Hepatocyte (in vitro differentiated cells): ENCODE results near the gene C4orf50. TPM values are rescaled to one million over a fixed set of nuclear protein-coding genes. Genes with fewer than 3 reads are reported as not detected.

ENCODE experiments used
- DNase-seq: peaks from one replicate; pipeline ENCODE4 v3.0.0-alpha.2; 2016; ENCODE audit warnings: low spot score
- H2AFZ ChIP-seq: fragments of 200-600 bp; sonication (generic); 2 replicates; pipeline ENCODE4 v1.6.0; 2016; ENCODE audit warnings: antibody characterized with exemption, mild to moderate bottlenecking
- H3K27ac ChIP-seq: fragments of 200-600 bp; sonication (generic); 2 replicates; pipeline ENCODE4 v1.5.1; 2016; ENCODE audit warnings: mild to moderate bottlenecking
- H3K27me3 ChIP-seq: fragments of 200-600 bp; sonication (generic); 2 replicates; pipeline ENCODE4 v1.6.1; 2016
- H3K36me3 ChIP-seq: fragments of 200-600 bp; sonication (generic); replicated peaks from 2 replicates; pipeline ENCODE4 v1.5.1; 2016; ENCODE audit warnings: low read depth; ENCODE audit not compliant: insufficient read depth
- H3K4me1 ChIP-seq: fragments of 200-600 bp; sonication (generic); 2 replicates; pipeline ENCODE4 v1.5.1; 2016; ENCODE audit warnings: mild to moderate bottlenecking, moderate library complexity; ENCODE audit not compliant: insufficient read depth
- H3K4me2 ChIP-seq: fragments of 200-600 bp; sonication (generic); 2 replicates; pipeline ENCODE4 v1.6.0; 2016
- H3K4me3 ChIP-seq: fragments of 200-600 bp; sonication (generic); 2 replicates; pipeline ENCODE4 v1.5.1; 2016; ENCODE audit warnings: mild to moderate bottlenecking
- H3K79me2 ChIP-seq: fragments of 200-600 bp; sonication (generic); 2 replicates; pipeline ENCODE4 v1.6.0; 2017; ENCODE audit warnings: mild to moderate bottlenecking
- H3K9me2 ChIP-seq: fragments of 200-600 bp; sonication (generic); replicated peaks from 2 replicates; pipeline ENCODE4 v1.6.0; 2017; ENCODE audit warnings: mild to moderate bottlenecking; ENCODE audit not compliant: insufficient read depth
- H3K9me3 ChIP-seq: fragments of 200-600 bp; sonication (generic); 2 replicates; pipeline ENCODE4 v1.5.1; 2016; ENCODE audit warnings: low read depth, mild to moderate bottlenecking
- H4K20me1 ChIP-seq: fragments of 200-600 bp; sonication (generic); 2 replicates; pipeline ENCODE4 v1.6.0; 2016; ENCODE audit warnings: mild to moderate bottlenecking; ENCODE audit not compliant: insufficient read depth, poor library complexity, severe bottlenecking
- EZH2 ChIP-seq: fragments of 200-600 bp; sonication (generic); IDR thresholded peaks from 2 replicates; pipeline ENCODE4 v1.6.1; 2016; ENCODE audit warnings: antibody characterized with exemption, mild to moderate bottlenecking, borderline replicate concordance
- EZH2phosphoT487 ChIP-seq: fragments of 200-600 bp; sonication (generic); IDR thresholded peaks from one replicate; pipeline ENCODE4 v1.6.1; 2018; ENCODE audit warnings: antibody characterized with exemption, mild to moderate bottlenecking, low read depth, moderate library complexity; ENCODE audit not compliant: unreplicated experiment, severe bottlenecking
- WGBS: methylation state at CpG from one replicate; pipeline ENCODE4 v1.1.6; 2016; ENCODE audit warnings: low lambda C conversion rate; ENCODE audit errors: missing lambda C conversion rate; 5-methylcytosine and 5-hydroxymethylcytosine counted together
- polyA plus RNA-seq: library from polyadenylated mRNA; unstranded; fragments of >200 nt; fragmentation: Nextera tagmentation; extraction: Ambion mirVana; gene quantifications from 2 replicates; pipeline ENCODE4 v1.2.1, GENCODE V29; 2016
- total RNA-seq: library from RNA; depleted of rRNA; stranded (reverse); fragments of >200 nt; gene quantifications from 2 replicates; pipeline ENCODE4 v1.2.3, GENCODE V29; 2014
- TF ChIP-seq, protein P1 (sequence below): fragments of 200-600 bp; sonication (generic); IDR thresholded peaks from 2 replicates; pipeline ENCODE4 v1.5.1; 2016; ENCODE audit warnings: antibody characterized with exemption, mild to moderate bottlenecking; ENCODE audit not compliant: poor library complexity

The C4orf50 gene
- total and polyA plus RNA-seq, 2 experiments from 2014 or later, result not detected

DNA sequence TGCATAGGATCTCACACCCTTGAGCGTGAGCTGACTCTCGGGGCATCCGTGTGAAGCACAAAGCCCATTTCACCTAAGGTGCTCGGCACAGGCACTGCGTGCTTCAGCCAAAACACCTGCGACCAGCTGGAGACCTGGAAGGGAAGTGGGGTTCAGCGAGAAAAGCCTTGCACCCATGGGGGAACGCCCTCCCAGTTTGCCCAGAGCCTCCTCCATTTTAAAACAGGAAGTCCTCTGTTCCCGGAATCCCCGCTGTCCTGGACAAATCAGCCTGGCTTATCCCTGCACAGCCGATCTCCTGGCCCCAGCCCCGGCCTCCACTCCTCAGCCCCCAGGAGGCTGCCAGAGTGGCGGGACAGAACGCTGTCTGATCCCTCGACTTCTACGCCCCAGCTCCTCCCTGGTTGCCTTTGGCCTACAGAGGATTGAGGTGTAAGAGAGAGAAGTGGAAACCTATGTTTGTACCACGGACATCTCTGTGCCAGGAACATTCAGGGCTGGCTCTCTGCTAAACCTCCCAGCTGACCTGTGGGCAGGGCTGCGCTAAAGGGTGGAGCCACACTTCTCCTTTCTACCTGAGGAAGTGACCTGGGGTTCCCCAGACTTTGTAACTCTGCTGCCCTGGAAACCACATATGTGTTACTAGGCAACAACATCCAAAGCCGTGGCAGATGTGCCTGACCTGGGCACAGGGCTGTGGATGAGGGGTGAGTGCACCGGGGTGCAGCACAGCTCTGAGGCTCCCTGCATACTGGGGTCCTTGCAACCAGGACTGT lies 3.8 kb upstream of the C4orf50 start:
- Histone ChIP-seq H2AFZ (no peak overlapping the region), H3K4me1 (no peaks in the 10 kb centered on the region), H3K27me3 (no peaks in the 10 kb centered on the region), H3K4me2 (no peak overlapping the region), H3K79me2 (no peaks in the 10 kb centered on the region), H3K9me2 (no peaks in the 10 kb centered on the region), H3K36me3 (no peaks in the 10 kb centered on the region), H4K20me1 (no peaks in the 10 kb centered on the region), H3K4me3 (no peak overlapping the region), H3K27ac (no peak overlapping the region), H3K9me3 (no peaks in the 10 kb centered on the region)
- TF ChIP-seq, protein P1, sequence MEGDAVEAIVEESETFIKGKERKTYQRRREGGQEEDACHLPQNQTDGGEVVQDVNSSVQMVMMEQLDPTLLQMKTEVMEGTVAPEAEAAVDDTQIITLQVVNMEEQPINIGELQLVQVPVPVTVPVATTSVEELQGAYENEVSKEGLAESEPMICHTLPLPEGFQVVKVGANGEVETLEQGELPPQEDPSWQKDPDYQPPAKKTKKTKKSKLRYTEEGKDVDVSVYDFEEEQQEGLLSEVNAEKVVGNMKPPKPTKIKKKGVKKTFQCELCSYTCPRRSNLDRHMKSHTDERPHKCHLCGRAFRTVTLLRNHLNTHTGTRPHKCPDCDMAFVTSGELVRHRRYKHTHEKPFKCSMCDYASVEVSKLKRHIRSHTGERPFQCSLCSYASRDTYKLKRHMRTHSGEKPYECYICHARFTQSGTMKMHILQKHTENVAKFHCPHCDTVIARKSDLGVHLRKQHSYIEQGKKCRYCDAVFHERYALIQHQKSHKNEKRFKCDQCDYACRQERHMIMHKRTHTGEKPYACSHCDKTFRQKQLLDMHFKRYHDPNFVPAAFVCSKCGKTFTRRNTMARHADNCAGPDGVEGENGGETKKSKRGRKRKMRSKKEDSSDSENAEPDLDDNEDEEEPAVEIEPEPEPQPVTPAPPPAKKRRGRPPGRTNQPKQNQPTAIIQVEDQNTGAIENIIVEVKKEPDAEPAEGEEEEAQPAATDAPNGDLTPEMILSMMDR, result no peak
- TF ChIP-seq EZH2 (no peak), EZH2phosphoT487 (no peak)
- WGBS, result 91% methylated on average over 20 of the region's 20 CpGs
- DNase-seq, result no peak

DNA sequence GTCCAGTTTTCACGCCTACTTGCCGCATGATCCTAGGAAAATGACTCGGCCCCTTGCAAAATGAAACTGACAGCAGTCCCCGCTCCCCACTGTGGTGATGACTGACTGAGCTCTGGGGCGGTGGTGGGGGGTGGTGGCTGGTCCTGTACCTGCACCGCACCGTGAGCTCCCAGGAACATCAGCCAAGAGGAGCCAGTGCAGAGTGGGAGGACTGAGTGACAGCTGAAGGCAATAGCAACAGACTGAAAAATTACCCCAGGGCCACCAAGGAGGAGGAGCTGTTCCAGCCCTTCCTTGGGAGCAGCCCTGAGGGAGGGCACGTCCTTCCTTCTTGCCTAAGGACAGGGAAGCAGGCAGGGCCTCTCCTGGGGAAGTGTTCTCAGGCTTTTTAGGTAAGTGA lies 2.4 kb upstream of the C4orf50 start:
- no peaks in the 10 kb centered on the region for H3K79me2 ChIP-seq
- no peak overlapping the region for H3K4me2 ChIP-seq
- TF ChIP-seq, protein P1, result no peak
- TF ChIP-seq EZH2phosphoT487 (no peak), EZH2 (no peak)
- no peak overlapping the region for H2AFZ ChIP-seq
- WGBS, result 76% methylated on average over 7 of the region's 8 CpGs
- no peak overlapping the region for H3K27ac ChIP-seq
- no peaks in the 10 kb centered on the region for H3K36me3 ChIP-seq
- H4K20me1 ChIP-seq, result no peaks in the 10 kb centered on the region
- H3K27me3 ChIP-seq, result no peaks in the 10 kb centered on the region
- no peaks in the 10 kb centered on the region for H3K9me3 ChIP-seq
- no peaks in the 10 kb centered on the region for H3K9me2 ChIP-seq
- no peaks in the 10 kb centered on the region for H3K4me1 ChIP-seq
- no peak for DNase-seq
- no peak overlapping the region for H3K4me3 ChIP-seq

DNA sequence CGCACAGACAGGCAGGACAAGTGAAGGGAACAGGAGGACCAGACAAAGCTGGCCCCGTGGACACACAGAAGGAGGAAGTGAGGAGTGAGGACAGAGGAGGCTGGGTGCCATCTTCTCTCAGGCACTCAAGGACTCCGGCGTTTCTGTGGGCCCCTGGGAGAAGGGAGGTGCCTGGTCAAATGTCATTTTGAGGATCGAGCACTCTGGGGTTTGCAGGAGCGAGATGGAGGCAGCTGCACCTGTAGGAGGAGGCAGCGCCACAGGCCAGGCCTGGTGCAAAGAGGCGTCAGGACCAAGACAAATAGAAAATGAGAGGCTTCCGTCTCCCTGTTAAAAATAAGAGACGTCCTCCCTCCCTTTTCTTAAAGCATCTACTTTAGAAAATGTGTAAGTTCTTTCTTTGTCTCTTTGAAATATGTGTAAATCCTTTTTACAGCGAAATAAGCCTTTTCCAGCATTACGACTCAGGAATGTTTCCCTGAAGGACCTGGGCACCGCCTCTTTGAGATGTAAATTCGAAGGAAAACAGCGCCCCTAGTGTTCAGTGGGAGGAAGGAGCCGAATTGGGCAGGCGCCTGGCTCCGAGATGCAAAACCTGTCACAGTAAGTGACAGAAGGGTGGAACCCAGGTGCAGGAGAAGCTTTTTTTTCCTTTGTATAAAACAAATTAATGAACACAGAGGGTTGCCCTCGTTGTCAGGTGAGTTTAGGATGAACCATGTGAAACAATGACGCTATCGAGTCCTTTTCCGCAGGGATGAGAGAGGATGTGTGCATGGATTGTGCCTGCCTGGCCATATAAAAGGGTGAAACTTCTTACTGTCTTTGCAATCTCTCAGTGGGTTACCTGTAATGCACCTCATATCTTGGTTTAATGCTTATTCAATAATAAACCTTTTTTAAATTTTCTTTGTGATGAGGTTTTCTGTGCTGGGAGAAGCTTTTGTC lies 1.4 kb upstream of the C4orf50 start:
- no peaks in the 10 kb centered on the region for H3K9me3 ChIP-seq
- H3K4me2 ChIP-seq, result no peak overlapping the region
- no peaks in the 10 kb centered on the region for H3K27me3 ChIP-seq
- H2AFZ ChIP-seq, result peak overlapping the region; percentile 51
- 40% methylated on average over 22 of the region's 22 CpGs for WGBS
- H4K20me1 ChIP-seq, result no peaks in the 10 kb centered on the region
- H3K79me2 ChIP-seq, result no peaks in the 10 kb centered on the region
- H3K4me3 ChIP-seq, result no peak overlapping the region
- H3K9me2 ChIP-seq, result no peaks in the 10 kb centered on the region
- no peaks in the 10 kb centered on the region for H3K36me3 ChIP-seq
- no peak overlapping the region for H3K27ac ChIP-seq
- peak; percentile 86 for DNase-seq
- TF ChIP-seq, protein P1, result peak; percentile 84
- TF ChIP-seq EZH2, result no peak
- no peaks in the 10 kb centered on the region for H3K4me1 ChIP-seq
